Cerebellar cortex (tissue), 1 donor: ENCODE data around the gene SNX14.
A peak's percentile ranks its signal among the peaks of the same experiment; 100 is the strongest.
"Not testable (repeated sequence)": the region's sequence is repeated elsewhere in the genome, so short reads cannot be mapped to it uniquely, and the experiment has no call there.

ENCODE experiments used
- DNase-seq: peaks from one replicate; pipeline ENCODE4 v3.0.0-alpha.2; 2015; ENCODE audit warnings: low spot score

SNX14 gene

GRCh38 chr6:85591207-85591606 is 2.5 kb downstream of the SNX14 start:
- DNase-seq = no peak

- DNase-seq = no peak
Measured at GRCh38 chr6:85585741-85586140, 7.9 kb downstream of the SNX14 start.

- DNase-seq = not testable (repeated sequence)
Measured at GRCh38 chr6:85582832-85583231, 10.8 kb downstream of the SNX14 start.

- DNase-seq = no peak
Measured at GRCh38 chr6:85581572-85581971, 12.1 kb downstream of the SNX14 start.

GRCh38 chr6:85580878-85581267 is 12.8 kb downstream of the SNX14 start:
- DNase-seq = no peak

GRCh38 chr6:85580118-85580877 is 13.4 kb downstream of the SNX14 start:
- no peak for DNase-seq

- DNase-seq = no peak
Measured at GRCh38 chr6:85579581-85579980, 14.1 kb downstream of the SNX14 start.

- peak; percentile 47 for DNase-seq
Measured at GRCh38 chr6:85576476-85576875, 17.2 kb downstream of the SNX14 start.

GRCh38 chr6:85574932-85575598 is 18.6 kb downstream of the SNX14 start:
- no peak for DNase-seq

GRCh38 chr6:85569323-85569722 is 24.3 kb downstream of the SNX14 start:
- no peak for DNase-seq

- no peak for DNase-seq
Measured at GRCh38 chr6:85568411-85568810, 25.2 kb downstream of the SNX14 start.

GRCh38 chr6:85565736-85566135 is 27.9 kb downstream of the SNX14 start:
- DNase-seq = no peak

- not testable (repeated sequence) for DNase-seq
Measured at GRCh38 chr6:85564223-85564622, 29.4 kb downstream of the SNX14 start.

- DNase-seq = no peak
Measured at GRCh38 chr6:85561750-85562357, 31.8 kb downstream of the SNX14 start.

- DNase-seq = no peak
Measured at GRCh38 chr6:85556992-85557668, 36.5 kb downstream of the SNX14 start.

GRCh38 chr6:85552652-85553051 is 41.0 kb downstream of the SNX14 start:
- no peak for DNase-seq

- no peak for DNase-seq
Measured at GRCh38 chr6:85551264-85551663, 42.4 kb downstream of the SNX14 start.

GRCh38 chr6:85547719-85548118 is 45.9 kb downstream of the SNX14 start:
- DNase-seq = no peak

- no peak for DNase-seq
Measured at GRCh38 chr6:85544776-85545175, 48.9 kb downstream of the SNX14 start.

GRCh38 chr6:85537055-85537494 is 56.6 kb downstream of the SNX14 start:
- peak; percentile 14 for DNase-seq

GRCh38 chr6:85524281-85524680 is 69.4 kb downstream of the SNX14 start:
- not testable (repeated sequence) for DNase-seq

- no peak for DNase-seq
Measured at GRCh38 chr6:85516168-85516567, 77.5 kb downstream of the SNX14 start.
